Measurements from ENCODE around the gene GPC4. TPM values are rescaled to one million over a fixed set of nuclear protein-coding genes. Genes with fewer than 3 reads are reported as not detected.

Gene GPC4
- total and polyA plus RNA-seq, 4 donors: 0.23 to 1.3 (median 0.71) TPM

GRCh38 chrX:133412665-133413064 is 2.6 kb downstream of the GPC4 start:
- Histone ChIP-seq H3K9me3 (ENCODE audit: control insufficient read depth in 4 of 4, low read length in 3 of 4) (no peaks in the 10 kb centered on the region), H3K27me3 (ENCODE audit: control insufficient read depth in 4 of 4, insufficient read depth in 4 of 4, low read length in 3 of 4) (peaks cover 0 to 5% (median 1%) of the 10 kb centered on the region in 4 donors), H3K36me3 (ENCODE audit: control insufficient read depth in 4 of 4, insufficient read depth in 3 of 4, low read depth in 1 of 4, low read length in 3 of 4) (no peaks in the 10 kb centered on the region), H3K4me3 (ENCODE audit: low read depth in 1 of 3, low read length in 3 of 3) (no peak overlapping the region), H3K27ac (ENCODE audit: low read depth in 1 of 2, low read length in 2 of 2) (no peak overlapping the region), H3K9ac (ENCODE audit: low read depth in 1 of 2, low read length in 2 of 2) (no peak overlapping the region), H3K4me1 (ENCODE audit: control insufficient read depth in 4 of 4, insufficient read depth in 4 of 4, low read length in 3 of 4) (peaks cover 3 to 14% (median 4%) of the 10 kb centered on the region in 4 donors)
- 63% methylated on average over 5 of the region's 5 CpGs for WGBS
- no peak for DNase-seq (ENCODE audit: low spot score)
- TF ChIP-seq EGR1 (IDR thresholded peaks at IDR 0.05; ENCODE audit: low read depth in 2 of 2) (no peak), HNF4A (conservative IDR thresholded peaks at IDR 0.05) (no peak), ZBTB33 (IDR thresholded peaks at IDR 0.05) (no peak), REST (IDR thresholded peaks at IDR 0.05) (no peak), FOXA1 (IDR thresholded peaks at IDR 0.05) (no peak)

GRCh38 chrX:133412246-133412645 is 3.0 kb downstream of the GPC4 start:
- Histone ChIP-seq H3K4me3 (ENCODE audit: low read depth in 1 of 3, low read length in 3 of 3) (no peak overlapping the region), H3K9ac (ENCODE audit: low read depth in 1 of 2, low read length in 2 of 2) (no peak overlapping the region), H3K27ac (ENCODE audit: low read depth in 1 of 2, low read length in 2 of 2) (no peak overlapping the region), H3K27me3 (ENCODE audit: control insufficient read depth in 4 of 4, insufficient read depth in 4 of 4, low read length in 3 of 4) (peaks cover 0 to 5% (median 1%) of the 10 kb centered on the region in 4 donors), H3K4me1 (ENCODE audit: control insufficient read depth in 4 of 4, insufficient read depth in 4 of 4, low read length in 3 of 4) (peaks cover 3 to 14% (median 4%) of the 10 kb centered on the region in 4 donors), H3K9me3 (ENCODE audit: control insufficient read depth in 4 of 4, low read length in 3 of 4) (no peaks in the 10 kb centered on the region), H3K36me3 (ENCODE audit: control insufficient read depth in 4 of 4, insufficient read depth in 3 of 4, low read depth in 1 of 4, low read length in 3 of 4) (no peaks in the 10 kb centered on the region)
- WGBS: 49% methylated on average over 3 of the region's 3 CpGs
- DNase-seq (ENCODE audit: low spot score): no peak
- TF ChIP-seq GABPA (IDR thresholded peaks at IDR 0.05 in 1 of 2, conservative IDR thresholded peaks at IDR 0.05 in 1 of 2) (no peak), ZBTB33 (IDR thresholded peaks at IDR 0.05) (no peak), MAX (IDR thresholded peaks at IDR 0.05) (no peak), CTCF (IDR thresholded peaks at IDR 0.05; ENCODE audit: low read depth, low read length, missing input control) (no peak), FOXA2 (IDR thresholded peaks at IDR 0.05) (no peak), YY1 (IDR thresholded peaks at IDR 0.05) (no peak)
